HEK293 (cell line): Measurements from ENCODE around the gene DNAJC22.

Experiments
- CTCF ChIA-PET: fragments of 350-600 bp; formaldehyde crosslinking; extraction: SDS; loops from one replicate; lab custom pipeline; 2021; ENCODE audit warnings: antibody characterized with exemption; lab: Yijun Ruan, JAX
- POLR2A ChIA-PET: fragments of 300-600 bp; formaldehyde crosslinking; extraction: SDS; loops from one replicate; lab custom pipeline; 2020; ENCODE audit warnings: antibody characterized with exemption, inconsistent platforms; lab: Yijun Ruan, JAX
- H3K27ac ChIP-seq: fragments of 200-500 bp; sonication (Bioruptor generic); 2 replicates; pipeline ENCODE4 v1.5.1; 2014; ENCODE audit warnings: low read depth, low read length, control low read depth, inconsistent platforms; ENCODE audit errors: extremely low read depth
- H3K36me3 ChIP-seq, 2 experiments: fragments of 200-500 bp in 1 of 2; sonication (Bioruptor generic) in 1 of 2; 1 replicate in 1 of 2; 2 replicates in 1 of 2; pipeline ENCODE4 v1.5.1; 2014 to 2017; ENCODE audit warnings: inconsistent platforms in 2 of 2, low read length in 2 of 2; ENCODE audit not compliant: control insufficient read depth in 2 of 2, insufficient read depth in 1 of 2
- H3K4me1 ChIP-seq: fragments of 200-500 bp; sonication (Bioruptor generic); 2 replicates; pipeline ENCODE4 v1.5.1; 2014; ENCODE audit warnings: mild to moderate bottlenecking, low read length, inconsistent platforms; ENCODE audit not compliant: control insufficient read depth, insufficient read depth
- H3K4me3 ChIP-seq: 2 replicates; pipeline ENCODE4 v1.5.1; 2011; ENCODE audit warnings: low read depth, mild to moderate bottlenecking, control low read depth, low read length, moderate library complexity
- H3K9me3 ChIP-seq: fragments of 200-500 bp; sonication (Bioruptor generic); 2 replicates; pipeline ENCODE4 v1.5.1; 2014; ENCODE audit warnings: low read depth, low read length, inconsistent platforms; ENCODE audit not compliant: control insufficient read depth, insufficient read depth
- GFI1B ChIP-seq: fragments of 450-650 bp; formaldehyde crosslinking; IDR thresholded peaks from 2 replicates; pipeline ENCODE4 v1.5.1; 2016; ENCODE audit warnings: missing biosample characterization, missing genetic modification characterization
- GLIS2 ChIP-seq: fragments of 450-650 bp; formaldehyde crosslinking; IDR thresholded peaks from 2 replicates; pipeline ENCODE4 v1.5.1; 2016; ENCODE audit warnings: missing biosample characterization, missing genetic modification characterization
- HOXC10 ChIP-seq: sonication (generic); formaldehyde crosslinking; IDR thresholded peaks from 2 replicates; pipeline ENCODE4 v1.8.1; 2023; ENCODE audit warnings: mild to moderate bottlenecking, missing genetic modification reagents
- IKZF3 ChIP-seq: fragments of 450-650 bp; IDR thresholded peaks from 2 replicates; pipeline ENCODE4 v1.5.0; 2018; ENCODE audit warnings: missing biosample characterization, mild to moderate bottlenecking, missing genetic modification characterization, moderate library complexity
- KLF10 ChIP-seq: fragments of 450-650 bp; IDR thresholded peaks from 2 replicates; pipeline ENCODE4 v1.5.1; 2018; ENCODE audit warnings: missing biosample characterization, mild to moderate bottlenecking, missing genetic modification characterization
- PBX3 ChIP-seq: sonication (generic); formaldehyde crosslinking; IDR thresholded peaks from 2 replicates; pipeline ENCODE4 v1.8.1; 2022; ENCODE audit warnings: mild to moderate bottlenecking, moderate library complexity, missing genetic modification reagents
- REPIN1 ChIP-seq: fragments of 450-650 bp; formaldehyde crosslinking; IDR thresholded peaks from 2 replicates; pipeline ENCODE4 v1.5.1; 2017; ENCODE audit warnings: missing biosample characterization, missing genetic modification characterization, low read depth
- SCRT2 ChIP-seq: fragments of 450-650 bp; formaldehyde crosslinking; IDR thresholded peaks from 2 replicates; pipeline ENCODE4 v1.5.1; 2016; ENCODE audit warnings: missing biosample characterization, missing genetic modification characterization
- TCF7L2 ChIP-seq: IDR thresholded peaks from 2 replicates; pipeline ENCODE4 v1.6.1; 2011; ENCODE audit warnings: low read depth, mild to moderate bottlenecking, inconsistent platforms, low read length, moderate library complexity, borderline replicate concordance
- ZBTB11 ChIP-seq: fragments of 450-650 bp; formaldehyde crosslinking; conservative IDR thresholded peaks from 2 replicates; pipeline ENCODE4 v1.5.1; 2016; ENCODE audit warnings: low read depth, missing biosample characterization, missing genetic modification characterization
- ZBTB17 ChIP-seq: fragments of 450-650 bp; formaldehyde crosslinking; IDR thresholded peaks from 2 replicates; pipeline ENCODE4 v1.5.1; 2016; ENCODE audit warnings: missing biosample characterization, missing genetic modification characterization
- ZBTB20 ChIP-seq: fragments of 450-650 bp; formaldehyde crosslinking; IDR thresholded peaks from 2 replicates; pipeline ENCODE4 v1.5.1; 2016; ENCODE audit warnings: missing biosample characterization, missing genetic modification characterization
- ZBTB49 ChIP-seq: fragments of 450-650 bp; formaldehyde crosslinking; IDR thresholded peaks from 2 replicates; pipeline ENCODE4 v1.5.1; 2016; ENCODE audit warnings: missing biosample characterization, missing genetic modification characterization, low read depth
- ZNF155 ChIP-seq: fragments of 450-650 bp; formaldehyde crosslinking; IDR thresholded peaks from 2 replicates; pipeline ENCODE4 v1.5.1; 2016; ENCODE audit warnings: missing biosample characterization, missing genetic modification characterization
- ZNF211 ChIP-seq: fragments of 450-650 bp; formaldehyde crosslinking; IDR thresholded peaks from 2 replicates; pipeline ENCODE4 v1.5.1; 2016; ENCODE audit warnings: low read depth, missing biosample characterization, missing genetic modification characterization
- ZNF221 ChIP-seq: fragments of 450-650 bp; formaldehyde crosslinking; IDR thresholded peaks from 2 replicates; pipeline ENCODE4 v1.5.1; 2017; ENCODE audit warnings: missing biosample characterization, missing genetic modification characterization, borderline replicate concordance
- ZNF24 ChIP-seq: fragments of 450-650 bp; formaldehyde crosslinking; IDR thresholded peaks from 2 replicates; pipeline ENCODE4 v1.5.1; 2016; ENCODE audit warnings: missing biosample characterization, missing genetic modification characterization
- ZNF416 ChIP-seq: fragments of 450-650 bp; formaldehyde crosslinking; IDR thresholded peaks from 2 replicates; pipeline ENCODE4 v1.5.1; 2016; ENCODE audit warnings: missing biosample characterization, missing genetic modification characterization
- ZNF529 ChIP-seq: fragments of 450-650 bp; formaldehyde crosslinking; IDR thresholded peaks from 2 replicates; pipeline ENCODE4 v1.5.1; 2017; ENCODE audit warnings: missing genetic modification characterization, missing biosample characterization; ENCODE audit not compliant: insufficient replicate concordance
- ZNF561 ChIP-seq: fragments of 450-650 bp; IDR thresholded peaks from 2 replicates; pipeline ENCODE4 v1.5.1; 2018; ENCODE audit warnings: missing biosample characterization, missing genetic modification characterization, borderline replicate concordance
- ZNF596 ChIP-seq: fragments of 450-650 bp; IDR thresholded peaks from 2 replicates; pipeline ENCODE4 v1.5.0; 2018; ENCODE audit warnings: missing biosample characterization, mild to moderate bottlenecking, missing genetic modification characterization, moderate library complexity
- ZNF600 ChIP-seq: fragments of 450-650 bp; formaldehyde crosslinking; IDR thresholded peaks from 2 replicates; pipeline ENCODE4 v1.5.1; 2016; ENCODE audit warnings: missing biosample characterization, missing genetic modification characterization
- ZNF664 ChIP-seq: fragments of 450-650 bp; formaldehyde crosslinking; IDR thresholded peaks from 2 replicates; pipeline ENCODE4 v1.5.1; 2016; ENCODE audit warnings: missing biosample characterization, missing genetic modification characterization
- ZNF692 ChIP-seq: fragments of 450-650 bp; formaldehyde crosslinking; IDR thresholded peaks from 2 replicates; pipeline ENCODE4 v1.5.1; 2016; ENCODE audit warnings: missing biosample characterization, missing genetic modification characterization
- ZNF777 ChIP-seq: fragments of 450-650 bp; formaldehyde crosslinking; IDR thresholded peaks from 2 replicates; pipeline ENCODE4 v1.5.1; 2017; ENCODE audit warnings: missing biosample characterization, missing genetic modification characterization, borderline replicate concordance

DNAJC22 gene

GRCh38 chr12:49366096-49366651 is 19.5 kb downstream of the DNAJC22 start:
- Histone ChIP-seq H3K9me3 (no peaks in the 10 kb centered on the region), H3K4me1 (peaks cover 9% of the 10 kb centered on the region), H3K27ac (peak overlapping the region; percentile 99), H3K4me3 (peak overlapping the region; percentile 97), H3K36me3 (no peaks in the 10 kb centered on the region)
- TF ChIP-seq ZNF596 (0 out of 2 replicates have a peak, but pooled peaks have one; percentile 31), GFI1B (tag by site-specific recombination) (no peak), ZNF561 (tag by site-specific recombination) (0 out of 2 replicates have a peak, but pooled peaks have one; percentile 22), GLIS2 (tag by site-specific recombination) (peak; percentile 55; the same call in 1 of the 2 replicates), ZNF777 (tag by site-specific recombination) (peak; percentile 46; the same call in 1 of the 2 replicates), ZBTB17 (0 out of 2 replicates have a peak, but pooled peaks have one; percentile 64), ZNF211 (no peak)
- POLR2A ChIA-PET, result interaction anchor here (0.5 to 2.7 kb wide), 35 partner anchors 8 to 263 kb away, joined by 3 to 24 read pairs (median 6); partner anchors contain the start of genes DNAJC22, PRPF40B, PRPH and TROAP
- CTCF ChIA-PET, result interaction anchor here (0.6 to 11.9 kb wide), 13 partner anchors 8 to 673 kb away, joined by 3 to 517 read pairs (median 4); partner anchors contain the start of gene DNAJC22

- H3K9me3 ChIP-seq, result no peaks in the 10 kb centered on the region
- H3K36me3 ChIP-seq, result no peaks in the 10 kb centered on the region; a peak in 1 of 3 replicates
- ChIA-PET POLR2A (interaction anchor here (0.5 to 2.7 kb wide), 56 partner anchors 8 to 1588 kb away, joined by 3 to 24 read pairs (median 5); partner anchors contain the start of genes DNAJC22, KCNH3, PRPF40B and PRPH), CTCF (interaction anchor here (0.6 to 11.9 kb wide), 18 partner anchors 9 to 672 kb away, joined by 3 to 517 read pairs (median 4); partner anchors contain the start of genes DNAJC22 and PRPH)
- peak overlapping the region; percentile 99 for H3K27ac ChIP-seq
- H3K4me1 ChIP-seq, result peaks cover 9% of the 10 kb centered on the region
- H3K4me3 ChIP-seq, result peak overlapping the region; percentile 97
- TF ChIP-seq HOXC10 (CRISPR knock-in tag), result peak; percentile 62; the same call in 1 of the 2 replicates
- peak; percentile 83 for TF ChIP-seq ZNF692 (tag by site-specific recombination)
- TF ChIP-seq ZBTB49 (tag by site-specific recombination), result no peak
- peak; percentile 86; the same call in 1 of the 2 replicates for TF ChIP-seq REPIN1 (tag by site-specific recombination)
- TF ChIP-seq TCF7L2, result no peak
- TF ChIP-seq ZNF529 (tag by site-specific recombination), result no peak
- TF ChIP-seq ZNF155 (tag by site-specific recombination), result no peak
- no peak for TF ChIP-seq ZNF416 (tag by site-specific recombination)
- TF ChIP-seq ZNF664 (tag by site-specific recombination), result peak; percentile 71; the same call in 1 of the 2 replicates
- TF ChIP-seq ZNF600 (tag by site-specific recombination), result peak; percentile 99
- no peak for TF ChIP-seq SCRT2
- peak; percentile 68; the same call in 1 of the 2 replicates for TF ChIP-seq ZBTB11 (tag by site-specific recombination)
- peak; percentile 90 for TF ChIP-seq IKZF3 (tag by site-specific recombination)
- TF ChIP-seq ZNF221 (tag by site-specific recombination), result no peak
- peak; percentile 91; the same call in 1 of the 2 replicates for TF ChIP-seq PBX3 (CRISPR knock-in tag)
- peak; percentile 71; the same call in 1 of the 2 replicates for TF ChIP-seq KLF10
- peak; percentile 16; the same call in 1 of the 2 replicates for TF ChIP-seq ZNF24
- peak; percentile 76; the same call in 1 of the 2 replicates for TF ChIP-seq ZBTB20 (tag by site-specific recombination)
Observed at GRCh38 chr12:49366652-49367380, 20.1 kb downstream of the DNAJC22 start.
